Adrenal gland (tissue), 5 donors: ENCODE measurements around the gene AHDC1.

ENCODE experiments used
- CTCF ChIP-seq, 6 experiments: fragments of 450-650 bp in 4 of 6; fragments of 200-600 bp in 2 of 6; sonication (generic) in 1 of 6; IDR thresholded peaks; 1 replicate in 5 of 6; 2 replicates in 1 of 6; pipeline versions ENCODE4 v1.5.1 to v1.8.0; 2016 to 2021; ENCODE audit warnings: antibody characterized with exemption in 6 of 6, mild to moderate bottlenecking in 2 of 6, moderate library complexity in 1 of 6
- POLR2A ChIP-seq, 2 donors: fragments of 450-650 bp; IDR thresholded peaks; one replicate each; pipeline ENCODE4 v1.6.1; 2017; ENCODE audit warnings: antibody characterized with exemption in 2 of 2, mild to moderate bottlenecking in 2 of 2, moderate library complexity in 1 of 2
- donor health status: DM: no; HTN: no; CAD: no.

- TF ChIP-seq CTCF (IDR thresholded peaks at IDR 0.05) = no peak
- no peak for TF ChIP-seq POLR2A (IDR thresholded peaks at IDR 0.05)
Measured at GRCh38 chr1:27632387-27633297, 28.7 kb upstream of the AHDC1 start.
